GM18502 (cell line): ENCODE results near the gene CDC42SE2.
A peak's percentile ranks its signal among the peaks of the same experiment; 100 is the strongest.
"Not testable (repeated sequence)": the region's sequence is repeated elsewhere in the genome, so short reads cannot be mapped to it uniquely, and the experiment has no call there.

ENCODE experiments used
- ATAC-seq: cut with Tn5 transposase; IDR thresholded peaks from one replicate; pipeline ENCODE4 v1.9.1; 2021; ENCODE audit warnings: mild to moderate bottlenecking; ENCODE audit not compliant: unreplicated experiment, poor library complexity

The CDC42SE2 gene

DNA sequence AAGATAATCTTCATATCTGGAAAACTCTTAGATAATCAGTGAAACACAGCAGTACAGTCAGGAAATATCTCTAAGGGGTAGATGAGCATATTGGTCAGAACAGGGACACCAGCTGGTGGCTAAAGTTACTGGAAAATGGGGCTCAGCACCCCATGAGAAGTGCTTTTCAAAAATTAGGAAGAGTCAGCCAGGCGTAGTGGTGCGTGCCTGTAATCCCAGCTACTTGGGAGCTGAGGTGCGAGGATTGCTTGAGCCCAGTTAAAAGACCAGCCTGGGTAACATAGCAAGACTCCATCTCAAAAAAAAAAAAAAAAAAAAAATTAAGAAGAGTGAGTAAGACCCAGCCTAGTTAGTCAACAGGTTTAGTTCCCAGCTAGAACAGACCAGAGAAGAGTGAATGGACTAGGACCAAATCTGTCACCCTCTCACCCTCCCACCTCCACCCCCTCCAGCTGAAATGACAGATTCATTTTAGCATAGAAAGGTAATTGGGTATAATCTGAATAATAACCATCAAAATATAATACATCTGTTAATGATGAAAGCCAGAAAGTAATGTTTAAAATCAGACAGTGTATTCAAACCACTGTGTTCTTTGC, 120.9 kb downstream of the CDC42SE2 start:
- ATAC-seq = no peak

- no peak for ATAC-seq
Measured at GRCh38 chr5:131386124-131386523, 122.3 kb downstream of the CDC42SE2 start.

DNA sequence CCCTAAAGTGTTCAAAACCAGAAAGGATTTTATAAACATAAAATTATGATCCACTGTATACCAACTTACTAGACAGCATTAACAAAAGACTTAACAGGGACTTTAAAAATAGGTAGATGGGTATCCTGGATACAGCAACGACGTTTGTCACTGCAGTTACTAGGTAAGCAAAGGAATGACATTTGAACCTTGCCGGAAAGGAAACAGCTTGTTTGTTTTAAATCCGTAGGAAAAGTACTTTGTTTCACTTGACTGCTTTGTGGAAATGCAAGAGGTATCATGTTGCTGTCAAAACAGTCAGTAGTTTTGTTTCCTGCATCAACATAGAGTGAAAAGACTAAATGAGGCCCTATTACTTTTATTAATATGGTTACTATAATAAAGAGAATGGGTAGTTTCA, 122.9 kb downstream of the CDC42SE2 start:
- ATAC-seq = no peak

DNA sequence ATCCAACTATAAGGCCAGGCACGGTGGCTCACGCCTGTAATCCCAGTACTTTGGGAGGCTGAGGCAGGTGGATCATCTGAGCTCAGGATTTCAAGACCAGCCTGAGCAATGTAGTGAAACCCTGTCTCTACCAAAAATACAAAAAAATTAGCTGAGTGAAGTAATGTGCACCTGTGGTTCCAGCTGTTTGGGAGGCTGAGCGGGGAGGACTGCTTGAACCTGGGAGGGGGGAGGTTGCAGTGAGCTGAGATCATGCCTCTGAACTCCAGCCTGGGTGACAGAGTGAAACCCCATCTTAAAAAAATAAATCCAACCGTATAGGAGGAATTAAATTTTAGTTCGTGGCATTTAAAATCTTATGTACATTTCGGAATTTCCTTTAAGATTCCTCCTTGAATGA, 123.4 kb downstream of the CDC42SE2 start:
- no peak for ATAC-seq

DNA sequence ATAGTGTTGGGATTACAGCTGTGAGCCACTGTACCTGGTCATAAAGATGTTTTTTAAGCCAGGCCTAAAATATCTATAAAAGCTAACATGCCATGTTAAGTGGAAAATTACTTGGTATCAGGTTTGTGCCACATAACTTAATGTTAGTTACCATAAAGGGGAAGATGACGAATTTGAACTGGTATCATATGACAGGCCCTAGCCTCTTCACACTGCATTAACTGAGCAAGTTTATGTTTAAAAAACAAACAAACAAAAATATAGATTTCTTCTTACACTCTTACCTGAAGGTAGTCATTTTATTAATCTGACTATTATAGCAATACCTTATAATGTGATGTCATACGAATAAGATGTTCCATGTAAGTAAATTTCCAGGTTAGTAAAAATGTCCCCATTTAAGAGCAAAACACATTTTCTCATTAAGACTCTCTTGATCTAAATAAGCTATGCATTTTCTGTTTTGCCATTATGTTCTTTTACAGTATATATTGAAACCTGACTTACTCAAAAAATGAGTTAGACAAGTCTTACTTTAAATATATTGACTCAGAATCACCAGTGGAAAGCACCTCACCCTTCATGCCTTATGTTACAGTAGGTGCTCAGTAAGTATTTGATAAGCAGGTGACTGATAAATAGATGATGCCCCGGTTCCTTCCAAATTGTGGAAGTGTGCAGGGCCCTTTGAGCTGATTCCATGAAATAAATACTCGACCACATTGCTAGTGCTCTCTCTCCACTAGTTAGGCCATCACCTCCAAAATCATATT, 125.4 kb downstream of the CDC42SE2 start:
- peak; percentile 51 for ATAC-seq

DNA sequence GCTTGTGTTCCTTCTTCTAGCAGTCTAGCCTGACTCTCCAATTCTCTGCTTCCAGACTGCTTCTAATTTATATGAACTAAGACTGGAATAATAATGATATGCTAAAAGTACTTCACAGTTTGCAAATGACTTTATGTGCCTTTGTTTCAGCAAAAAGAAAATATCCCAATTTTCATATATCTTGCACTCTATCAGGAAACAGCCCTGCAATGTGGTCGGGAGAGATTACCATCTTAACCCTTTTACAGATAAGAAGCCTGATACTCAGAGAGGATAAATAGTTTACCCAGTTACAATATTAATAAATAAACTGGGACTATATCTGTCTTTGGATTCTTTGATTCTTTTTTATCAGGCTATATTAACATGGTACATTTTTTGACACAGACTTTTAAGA, 126.0 kb downstream of the CDC42SE2 start:
- ATAC-seq = no peak

- ATAC-seq = no peak
Measured at GRCh38 chr5:131392466-131393095, 128.7 kb downstream of the CDC42SE2 start.

DNA sequence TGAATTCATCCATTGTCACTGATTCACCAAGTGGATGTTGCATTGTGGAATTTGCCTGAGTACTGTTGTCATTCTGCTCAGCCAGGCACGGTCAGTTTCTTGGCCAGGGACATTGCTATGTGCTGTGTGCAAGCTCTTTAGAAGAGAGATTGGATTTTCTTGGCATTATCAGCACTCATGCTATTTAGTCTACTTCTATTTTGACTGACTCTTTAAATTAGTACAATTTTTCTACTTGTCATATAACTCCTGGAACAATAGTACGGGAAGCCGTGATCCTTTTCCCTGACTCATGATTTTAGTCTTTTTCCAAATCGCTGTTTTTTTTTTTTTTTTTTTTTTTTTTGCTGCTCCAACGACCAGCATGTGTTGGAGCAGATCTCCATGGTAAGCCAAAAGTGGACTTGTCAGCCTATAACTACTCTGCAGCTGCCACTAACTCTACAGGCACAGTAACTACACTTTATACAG, 129.7 kb downstream of the CDC42SE2 start:
- ATAC-seq = no peak

GRCh38 chr5:131394128-131394527, 130.3 kb downstream of the CDC42SE2 start:
- peak; percentile 72 for ATAC-seq

GRCh38 chr5:131396015-131396414, 132.2 kb downstream of the CDC42SE2 start:
- peak; percentile 83 for ATAC-seq

DNA sequence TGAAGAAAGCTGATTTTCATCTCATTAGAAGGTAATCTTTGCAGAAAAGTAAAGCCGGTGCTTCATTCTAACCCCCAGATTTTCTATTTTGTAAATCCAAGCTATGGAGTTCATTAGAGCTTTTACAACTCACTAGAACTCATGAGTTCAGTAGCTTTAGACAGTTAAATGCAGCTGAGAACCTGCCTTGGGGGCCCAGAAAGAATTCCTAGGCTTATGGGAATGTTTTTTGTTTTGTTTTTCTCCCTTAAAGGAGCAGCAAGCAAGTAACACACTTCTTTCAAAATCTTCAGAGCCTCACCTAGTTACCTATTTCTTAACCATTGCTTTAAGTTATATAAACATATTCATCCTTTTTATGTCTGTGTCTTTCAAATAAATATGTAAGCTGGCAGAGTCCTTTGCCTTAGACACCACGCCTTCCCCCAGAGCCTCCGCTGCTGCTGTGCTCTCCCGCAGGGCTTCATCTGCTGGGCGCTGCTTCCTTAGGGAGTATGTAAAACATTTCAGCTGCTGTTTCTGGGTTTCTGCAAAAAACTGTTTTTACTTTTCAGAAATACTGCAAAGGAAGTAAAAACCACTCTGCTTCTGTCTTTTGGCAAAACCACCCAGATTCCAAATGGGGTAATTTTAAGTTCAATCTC, 132.9 kb downstream of the CDC42SE2 start:
- ATAC-seq = no peak

DNA sequence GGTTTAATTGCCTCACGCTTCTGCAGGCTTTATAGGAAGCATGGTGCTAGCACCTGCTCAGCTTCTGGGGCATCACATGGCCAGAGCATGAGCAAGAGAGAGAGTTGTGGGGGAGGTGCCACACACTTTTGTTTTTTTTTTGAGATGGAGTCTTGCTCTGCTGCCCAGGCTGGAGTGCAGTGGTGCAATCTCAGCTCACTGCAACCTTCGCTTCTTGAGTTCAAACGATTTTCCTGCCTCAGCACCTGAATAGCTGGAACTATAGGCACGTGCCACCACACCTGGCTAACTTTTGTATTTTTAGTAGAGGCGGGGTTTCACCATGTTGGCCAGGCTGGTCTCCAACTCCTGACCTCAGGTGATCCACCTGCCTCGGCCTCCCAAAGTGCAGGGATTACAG, 135.2 kb downstream of the CDC42SE2 start:
- ATAC-seq = not testable (repeated sequence)

GRCh38 chr5:131400585-131400984, 136.7 kb downstream of the CDC42SE2 start:
- ATAC-seq = no peak

DNA sequence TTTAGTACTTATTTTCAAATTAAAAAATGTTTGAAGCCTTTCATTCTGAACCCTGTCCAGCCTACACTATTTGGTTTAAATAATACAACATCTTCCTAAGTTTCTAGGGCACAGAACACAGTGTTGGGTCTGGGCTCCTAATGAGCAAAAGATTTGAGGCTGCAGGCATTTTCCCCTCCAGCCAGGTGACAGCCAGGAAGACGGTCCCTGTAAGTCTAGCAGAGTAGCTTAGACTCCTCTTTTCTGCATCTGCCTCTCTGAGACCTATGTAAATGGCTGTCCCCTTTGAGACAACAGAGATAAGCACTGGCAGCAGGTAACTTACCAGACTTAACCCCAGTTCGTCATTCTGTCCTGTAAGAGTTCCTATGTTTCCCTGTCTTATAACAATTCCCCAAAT, 141.8 kb downstream of the CDC42SE2 start:
- ATAC-seq = no peak

GRCh38 chr5:131406076-131406475, 142.2 kb downstream of the CDC42SE2 start:
- no peak for ATAC-seq

GRCh38 chr5:131406975-131407638, 143.3 kb downstream of the CDC42SE2 start:
- no peak for ATAC-seq

- peak; percentile 76 for ATAC-seq
Measured at GRCh38 chr5:131413605-131414559, 150.0 kb downstream of the CDC42SE2 start.

GRCh38 chr5:131416729-131417128, 152.9 kb downstream of the CDC42SE2 start:
- peak; percentile 78 for ATAC-seq

DNA sequence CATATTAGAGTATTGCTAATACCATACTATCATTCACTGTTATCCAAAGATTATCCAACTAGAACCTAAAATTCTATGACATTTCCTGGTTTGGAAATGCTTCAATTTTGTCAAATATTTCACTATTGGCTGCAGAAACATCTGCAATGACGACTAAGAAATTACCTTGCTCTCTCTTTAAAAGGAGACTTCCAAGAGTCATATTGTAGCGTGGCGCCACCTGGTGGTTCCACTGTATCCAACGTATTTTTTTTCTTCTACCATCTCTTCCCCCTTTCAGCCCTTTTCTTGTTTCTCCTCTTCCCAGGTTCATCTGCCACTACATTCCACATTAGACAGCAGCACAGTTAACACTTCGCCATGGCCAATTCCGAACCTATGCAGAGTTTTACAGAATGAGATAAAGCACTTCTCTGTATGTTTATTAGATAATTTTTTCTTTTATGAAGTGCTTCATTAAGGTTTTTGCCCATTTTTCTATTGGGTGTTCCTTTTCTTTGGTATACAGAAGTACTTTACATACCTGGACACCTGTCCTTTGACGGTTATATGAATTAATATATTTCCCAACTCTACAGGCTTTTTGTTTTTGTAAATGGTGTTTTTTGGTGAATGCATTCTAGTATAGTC, 153.5 kb downstream of the CDC42SE2 start:
- peak; percentile 44 for ATAC-seq
